ENCODE data around the gene SRGAP1.

DNA sequence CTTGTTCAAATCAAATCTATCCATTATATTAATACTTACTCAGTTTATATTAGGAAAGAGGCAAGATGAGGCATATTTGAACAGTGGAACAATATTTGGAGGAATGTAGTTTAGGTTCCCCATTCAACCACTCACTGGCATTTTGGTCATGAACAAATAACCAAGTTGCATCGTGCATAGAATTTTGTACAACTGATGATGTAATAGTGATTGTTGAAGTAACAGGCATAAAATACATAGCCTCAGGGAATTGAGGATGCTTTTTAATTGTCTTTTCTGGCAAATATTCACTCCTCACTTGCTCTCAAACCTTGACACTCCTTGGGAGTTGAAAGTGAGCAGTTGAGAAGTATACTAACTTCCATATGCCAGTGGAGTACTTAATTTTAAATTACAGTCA, 175.2 kb downstream of the SRGAP1 start:
- TF ChIP-seq, protein P1, sequence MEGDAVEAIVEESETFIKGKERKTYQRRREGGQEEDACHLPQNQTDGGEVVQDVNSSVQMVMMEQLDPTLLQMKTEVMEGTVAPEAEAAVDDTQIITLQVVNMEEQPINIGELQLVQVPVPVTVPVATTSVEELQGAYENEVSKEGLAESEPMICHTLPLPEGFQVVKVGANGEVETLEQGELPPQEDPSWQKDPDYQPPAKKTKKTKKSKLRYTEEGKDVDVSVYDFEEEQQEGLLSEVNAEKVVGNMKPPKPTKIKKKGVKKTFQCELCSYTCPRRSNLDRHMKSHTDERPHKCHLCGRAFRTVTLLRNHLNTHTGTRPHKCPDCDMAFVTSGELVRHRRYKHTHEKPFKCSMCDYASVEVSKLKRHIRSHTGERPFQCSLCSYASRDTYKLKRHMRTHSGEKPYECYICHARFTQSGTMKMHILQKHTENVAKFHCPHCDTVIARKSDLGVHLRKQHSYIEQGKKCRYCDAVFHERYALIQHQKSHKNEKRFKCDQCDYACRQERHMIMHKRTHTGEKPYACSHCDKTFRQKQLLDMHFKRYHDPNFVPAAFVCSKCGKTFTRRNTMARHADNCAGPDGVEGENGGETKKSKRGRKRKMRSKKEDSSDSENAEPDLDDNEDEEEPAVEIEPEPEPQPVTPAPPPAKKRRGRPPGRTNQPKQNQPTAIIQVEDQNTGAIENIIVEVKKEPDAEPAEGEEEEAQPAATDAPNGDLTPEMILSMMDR (conservative IDR thresholded peaks at IDR 0.05; ENCODE audit: low read depth, low read length): no peak
- TF ChIP-seq SMC3 (IDR thresholded peaks at IDR 0.05; ENCODE audit: low read depth, low read length): no peak
- TF ChIP-seq CHD1 (IDR thresholded peaks at IDR 0.05; ENCODE audit: low read depth, low read length): no peak
- TF ChIP-seq POLR2A (IDR thresholded peaks at IDR 0.05; ENCODE audit: low read depth, low read length): no peak
- no peak for TF ChIP-seq MAFK (IDR thresholded peaks at IDR 0.05; ENCODE audit: low read depth, low read length)
- no peak for TF ChIP-seq MXI1 (IDR thresholded peaks at IDR 0.05; ENCODE audit: borderline replicate concordance, low read depth, low read length)
- TF ChIP-seq, protein P2, sequence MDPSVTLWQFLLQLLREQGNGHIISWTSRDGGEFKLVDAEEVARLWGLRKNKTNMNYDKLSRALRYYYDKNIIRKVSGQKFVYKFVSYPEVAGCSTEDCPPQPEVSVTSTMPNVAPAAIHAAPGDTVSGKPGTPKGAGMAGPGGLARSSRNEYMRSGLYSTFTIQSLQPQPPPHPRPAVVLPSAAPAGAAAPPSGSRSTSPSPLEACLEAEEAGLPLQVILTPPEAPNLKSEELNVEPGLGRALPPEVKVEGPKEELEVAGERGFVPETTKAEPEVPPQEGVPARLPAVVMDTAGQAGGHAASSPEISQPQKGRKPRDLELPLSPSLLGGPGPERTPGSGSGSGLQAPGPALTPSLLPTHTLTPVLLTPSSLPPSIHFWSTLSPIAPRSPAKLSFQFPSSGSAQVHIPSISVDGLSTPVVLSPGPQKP (IDR thresholded peaks at IDR 0.05; ENCODE audit: borderline replicate concordance, low read depth, low read length): no peak
- TF ChIP-seq RAD21 (IDR thresholded peaks at IDR 0.05; ENCODE audit: low read length): no peak
- TF ChIP-seq MAZ (IDR thresholded peaks at IDR 0.05; ENCODE audit: borderline replicate concordance, low read depth, low read length): no peak
- TF ChIP-seq RCOR1 (IDR thresholded peaks at IDR 0.05; ENCODE audit: insufficient replicate concordance, low read length): no peak
- no peak for TF ChIP-seq NFE2L2 (IDR thresholded peaks at IDR 0.05; ENCODE audit: low read depth, low read length)
- TF ChIP-seq BHLHE40 (IDR thresholded peaks at IDR 0.05; ENCODE audit: low read depth, low read length): no peak
- no peak for TF ChIP-seq RFX5 (IDR thresholded peaks at IDR 0.05; ENCODE audit: low read depth, low read length)
